Peyer's patch (tissue), 4 donors: Measurements from ENCODE around the gene MED13.

Experiments used
- POLR2A ChIP-seq, 2 donors: fragments of 450-650 bp; IDR thresholded peaks; one replicate each; pipeline ENCODE4 v1.5.1; 2017; ENCODE audit warnings: antibody characterized with exemption in 2 of 2, mild to moderate bottlenecking in 2 of 2, moderate library complexity in 2 of 2
- TF ChIP-seq, protein P1 (sequence below), 6 experiments: fragments of 450-650 bp in 4 of 6; fragments of 200-600 bp in 2 of 6; sonication (generic) in 1 of 6; IDR thresholded peaks; one replicate each; pipeline ENCODE4 v1.5.1; 2017 to 2019; ENCODE audit warnings: antibody characterized with exemption in 6 of 6, mild to moderate bottlenecking in 3 of 6, moderate library complexity in 1 of 6

DNA sequence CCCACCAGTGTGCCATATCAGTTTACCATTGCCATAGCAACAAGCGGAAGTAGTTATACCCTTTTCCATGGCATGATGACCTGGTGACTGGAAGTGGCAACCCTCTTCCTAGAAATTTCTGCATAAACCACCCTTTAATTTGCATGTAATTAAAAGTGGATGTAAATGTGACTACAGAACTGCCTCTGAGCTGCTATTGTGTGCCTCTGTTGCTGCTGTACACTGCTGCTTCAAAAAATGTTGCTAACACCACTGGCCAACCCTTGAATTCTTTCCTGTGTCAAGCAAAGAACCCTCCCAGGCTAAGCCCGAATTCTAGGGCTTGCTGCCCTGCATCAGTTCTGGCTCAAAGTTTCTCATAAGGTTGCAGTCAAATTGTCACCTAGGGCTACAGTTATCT, 12.9 kb upstream of the MED13 start:
- TF ChIP-seq, protein P1, sequence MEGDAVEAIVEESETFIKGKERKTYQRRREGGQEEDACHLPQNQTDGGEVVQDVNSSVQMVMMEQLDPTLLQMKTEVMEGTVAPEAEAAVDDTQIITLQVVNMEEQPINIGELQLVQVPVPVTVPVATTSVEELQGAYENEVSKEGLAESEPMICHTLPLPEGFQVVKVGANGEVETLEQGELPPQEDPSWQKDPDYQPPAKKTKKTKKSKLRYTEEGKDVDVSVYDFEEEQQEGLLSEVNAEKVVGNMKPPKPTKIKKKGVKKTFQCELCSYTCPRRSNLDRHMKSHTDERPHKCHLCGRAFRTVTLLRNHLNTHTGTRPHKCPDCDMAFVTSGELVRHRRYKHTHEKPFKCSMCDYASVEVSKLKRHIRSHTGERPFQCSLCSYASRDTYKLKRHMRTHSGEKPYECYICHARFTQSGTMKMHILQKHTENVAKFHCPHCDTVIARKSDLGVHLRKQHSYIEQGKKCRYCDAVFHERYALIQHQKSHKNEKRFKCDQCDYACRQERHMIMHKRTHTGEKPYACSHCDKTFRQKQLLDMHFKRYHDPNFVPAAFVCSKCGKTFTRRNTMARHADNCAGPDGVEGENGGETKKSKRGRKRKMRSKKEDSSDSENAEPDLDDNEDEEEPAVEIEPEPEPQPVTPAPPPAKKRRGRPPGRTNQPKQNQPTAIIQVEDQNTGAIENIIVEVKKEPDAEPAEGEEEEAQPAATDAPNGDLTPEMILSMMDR (IDR thresholded peaks at IDR 0.05) = no peak
- no peak for TF ChIP-seq POLR2A (IDR thresholded peaks at IDR 0.05)
